Activated CD4-positive, alpha-beta T cell treated with anti-CD3 and anti-CD28 coated beads, Interleukin-10, Interleukin-2, amounts not matched to agents 100 ng/mL and 50 ng/mL, durations not matched to agents 16 hours and 8 hours (primary cell): ENCODE data around the gene LRIG3.
"Not testable (repeated sequence)": the region's sequence is repeated elsewhere in the genome, so short reads cannot be mapped to it uniquely, and the experiment has no call there.

Experiments used
- DNase-seq: peaks from one replicate; pipeline ENCODE4 v3.0.0-alpha.2; 2020

Gene LRIG3

DNA sequence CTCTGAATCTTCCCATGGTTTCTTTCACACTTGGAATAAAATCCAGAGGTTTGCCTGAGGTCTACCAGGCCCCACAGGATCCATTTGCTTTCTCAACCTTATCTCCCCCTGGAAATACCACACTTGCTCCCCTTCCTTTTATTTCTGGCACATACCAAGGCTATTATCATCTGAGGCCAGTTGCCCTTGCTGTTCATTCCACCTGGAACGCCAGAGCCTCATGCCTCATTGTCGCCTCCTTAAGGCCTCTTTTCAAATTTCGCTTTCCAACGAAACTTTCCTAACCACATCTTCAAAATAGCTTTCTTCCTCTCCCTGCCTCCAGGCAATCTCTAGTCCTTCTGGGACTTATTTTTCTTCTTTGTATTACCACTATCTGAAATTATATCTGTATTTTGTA, 11.2 kb upstream of the LRIG3 start:
- DNase-seq: no peak

DNA sequence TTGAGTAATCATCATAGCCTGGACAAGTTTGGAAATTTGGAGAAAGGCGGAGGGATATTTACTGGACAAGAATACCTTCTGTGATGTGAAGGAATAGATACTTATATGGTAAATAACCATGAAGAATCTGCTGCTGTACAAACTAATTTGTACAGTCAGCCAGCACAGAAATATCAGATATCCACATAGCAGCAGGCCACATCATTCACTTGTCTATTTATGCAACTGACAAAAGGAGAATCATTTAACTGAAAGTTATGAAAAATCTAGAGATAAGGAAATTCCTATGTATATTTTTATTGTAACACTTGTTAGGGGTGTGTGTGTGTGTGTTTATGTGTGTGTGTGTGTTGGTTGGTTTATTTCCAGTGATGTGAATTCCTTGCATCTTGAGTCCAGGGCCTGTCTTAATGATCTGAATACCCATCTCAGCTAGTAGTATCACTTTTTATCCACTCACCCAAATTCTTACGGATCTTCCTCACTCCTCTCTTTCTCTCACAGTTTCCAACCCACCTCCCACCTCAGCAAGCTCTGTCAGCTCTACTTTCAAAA, 10.5 kb upstream of the LRIG3 start:
- DNase-seq: no peak

DNA sequence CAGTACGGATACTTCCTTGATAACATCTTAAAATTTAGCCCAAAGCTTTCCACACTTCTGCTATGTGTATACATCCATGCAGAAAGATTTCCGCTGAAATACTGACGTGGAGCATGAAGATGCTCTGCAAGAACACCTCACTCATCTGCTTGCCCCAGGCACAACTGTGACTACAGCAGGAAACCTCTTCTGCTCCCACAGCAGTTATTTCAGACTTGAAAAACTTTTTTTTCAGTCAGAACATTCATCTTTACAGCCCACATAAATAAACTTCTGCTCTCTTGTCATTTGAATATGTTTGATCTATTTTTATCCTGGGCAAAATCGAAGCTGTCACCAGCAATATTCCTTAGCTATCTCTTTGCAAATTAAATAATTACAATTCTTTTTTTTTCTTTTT, 6.8 kb upstream of the LRIG3 start:
- no peak for DNase-seq

DNA sequence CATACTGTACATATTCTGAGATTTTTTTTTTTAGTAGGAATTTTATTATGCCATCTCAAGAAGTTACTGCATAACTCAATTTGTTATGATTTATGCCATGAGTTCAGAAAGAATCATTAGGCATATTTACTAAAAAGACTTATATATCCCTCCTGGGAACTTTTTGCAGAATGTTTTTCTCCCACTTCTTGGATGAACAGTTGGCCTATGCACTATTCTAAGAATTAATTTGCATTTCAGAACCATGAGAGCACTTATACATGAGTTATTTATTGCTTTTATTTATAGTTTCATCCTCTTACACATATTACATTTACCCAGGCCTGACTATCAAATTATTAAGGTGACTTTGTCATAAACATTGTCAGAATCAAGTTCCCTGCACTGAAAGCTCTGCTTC, 6.3 kb upstream of the LRIG3 start:
- DNase-seq: no peak

DNA sequence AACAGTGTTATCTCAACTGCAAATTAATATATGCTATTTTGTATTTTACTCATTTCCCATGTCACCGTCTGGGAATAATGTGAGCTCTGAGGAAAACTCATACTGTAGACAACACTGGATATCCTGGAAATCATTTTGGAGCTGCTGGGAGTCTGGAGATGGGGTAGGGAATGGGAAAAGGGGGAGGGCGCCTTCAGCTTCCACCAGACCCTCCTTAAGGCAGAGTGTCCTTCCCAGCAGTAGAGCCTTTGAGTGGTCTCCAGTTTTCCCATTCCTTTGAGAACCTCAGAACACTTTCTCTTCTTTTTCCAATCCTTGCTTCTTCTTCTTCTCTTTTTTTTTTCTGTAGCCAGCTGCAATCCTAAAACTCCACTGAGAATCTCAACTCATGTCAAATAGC, 5.4 kb upstream of the LRIG3 start:
- no peak for DNase-seq

DNA sequence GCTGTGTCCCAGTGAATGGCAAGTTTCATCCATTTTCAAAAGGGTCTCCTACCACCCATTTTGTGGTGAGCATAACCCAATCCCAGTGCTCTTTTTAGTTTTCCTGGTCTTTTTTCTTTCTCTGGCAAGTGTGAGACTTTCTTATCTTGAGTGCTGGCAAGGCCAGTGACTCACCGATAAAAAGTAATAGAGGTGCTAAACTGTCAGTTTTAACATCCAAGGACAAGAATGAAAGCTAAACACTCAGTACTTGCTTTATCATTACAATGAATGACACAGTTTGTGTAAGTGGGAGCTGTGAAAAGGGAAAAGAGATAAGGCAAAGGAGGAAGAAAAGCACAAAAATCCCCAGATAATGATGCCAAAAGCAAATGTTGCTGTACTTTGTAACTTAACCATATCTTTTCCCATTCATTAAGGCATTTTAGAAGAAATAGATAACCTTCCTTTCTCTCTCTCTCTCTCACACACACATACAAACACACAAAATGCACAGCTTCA, 4.9 kb upstream of the LRIG3 start:
- no peak for DNase-seq

DNA sequence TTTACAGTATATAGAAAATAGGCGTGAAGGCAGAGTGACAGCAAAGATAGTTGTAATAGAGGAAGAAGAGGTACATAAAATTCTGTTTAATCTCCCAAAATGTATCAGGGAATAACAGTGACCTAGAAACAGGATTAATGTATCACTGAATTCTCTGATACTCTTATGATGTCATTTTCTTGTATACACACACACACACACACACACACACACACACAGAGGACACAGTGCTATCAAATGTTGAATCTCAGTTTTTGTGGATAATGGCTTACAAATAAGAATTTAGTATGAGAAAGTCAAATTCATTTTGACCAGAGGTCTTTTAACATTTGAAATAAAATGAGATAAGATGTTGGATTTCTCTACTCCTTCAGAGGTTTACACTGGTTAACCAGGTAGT, 4.3 kb upstream of the LRIG3 start:
- DNase-seq: no peak

DNA sequence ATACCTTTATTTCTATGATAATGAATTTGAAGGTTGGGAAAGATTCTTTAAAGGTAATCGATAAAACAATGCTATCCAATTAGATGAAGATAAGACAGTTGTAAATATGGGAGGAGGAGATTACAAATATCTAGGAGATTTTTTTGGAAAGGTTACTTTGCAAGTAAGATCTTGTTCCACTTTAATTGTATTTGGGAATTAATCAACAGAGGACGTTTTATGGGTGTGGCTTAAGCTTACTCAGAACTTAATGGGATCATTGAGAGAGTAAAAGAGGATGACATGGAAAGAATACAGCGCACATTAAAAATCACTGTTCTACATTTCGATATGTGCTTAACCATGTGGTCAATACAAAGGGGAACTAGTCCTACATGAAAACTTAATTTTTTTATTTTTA, 3.5 kb upstream of the LRIG3 start:
- DNase-seq: no peak

DNA sequence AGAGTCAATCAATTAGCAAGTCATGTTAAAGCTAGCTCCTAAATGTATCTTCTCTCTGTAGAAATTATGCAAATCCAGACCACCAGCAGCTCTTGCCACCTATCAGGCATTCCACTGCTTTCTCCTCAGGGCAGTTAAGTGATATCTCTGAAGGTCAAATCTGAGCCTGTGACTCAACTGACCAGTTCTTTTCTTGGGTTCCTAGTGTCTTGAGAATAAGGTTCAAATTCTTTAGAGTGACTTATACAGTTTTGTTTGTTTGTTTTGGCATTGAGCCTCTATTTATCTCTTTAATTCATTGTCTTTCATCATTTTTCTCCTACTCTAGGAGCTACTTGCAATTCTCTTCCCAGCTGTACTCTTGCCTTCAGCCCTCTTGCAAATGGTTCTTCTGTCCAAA, 2.5 kb upstream of the LRIG3 start:
- no peak for DNase-seq

DNA sequence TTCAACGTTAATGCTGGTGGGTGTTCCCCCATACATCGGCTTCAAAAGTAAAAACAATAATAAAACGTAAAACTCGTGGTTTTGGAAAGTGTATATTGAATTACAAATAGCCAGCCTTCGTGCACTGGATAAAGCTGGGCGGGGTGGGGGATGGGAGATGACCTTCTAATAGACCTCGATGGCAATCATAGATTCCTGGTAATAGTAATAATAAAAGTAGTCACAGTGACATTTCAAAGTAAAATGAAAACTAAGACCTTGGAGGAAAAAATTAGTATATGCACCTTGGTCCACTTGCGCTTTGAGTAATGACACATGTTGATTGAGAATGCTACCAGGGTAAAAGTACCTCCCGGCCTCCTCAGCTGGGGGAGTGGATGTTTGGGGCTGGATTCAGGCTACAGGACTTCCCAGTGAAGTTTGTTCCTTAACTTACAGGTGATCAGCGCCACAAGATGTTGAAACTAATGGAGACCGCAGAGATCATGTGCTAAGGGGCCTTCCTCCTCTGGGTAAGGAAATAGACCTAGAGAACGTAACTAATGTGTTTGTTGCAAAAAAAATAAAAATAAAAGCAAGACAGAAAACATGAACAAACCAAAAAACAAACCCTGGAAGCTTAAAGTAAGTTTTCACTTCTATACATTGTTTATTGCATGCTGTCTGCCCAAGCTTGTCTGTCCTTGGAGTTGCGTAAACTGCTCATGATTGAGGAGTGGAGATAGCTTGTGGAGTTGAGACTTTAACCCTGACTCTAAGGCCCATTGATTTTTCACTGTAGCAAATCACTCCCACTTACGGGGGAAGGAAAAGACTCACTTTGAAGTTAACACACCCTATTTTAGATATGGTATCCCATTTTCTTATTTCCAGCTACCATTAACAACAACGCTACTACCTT, 907 bp upstream of the LRIG3 start:
- DNase-seq: peak; percentile 25

DNA sequence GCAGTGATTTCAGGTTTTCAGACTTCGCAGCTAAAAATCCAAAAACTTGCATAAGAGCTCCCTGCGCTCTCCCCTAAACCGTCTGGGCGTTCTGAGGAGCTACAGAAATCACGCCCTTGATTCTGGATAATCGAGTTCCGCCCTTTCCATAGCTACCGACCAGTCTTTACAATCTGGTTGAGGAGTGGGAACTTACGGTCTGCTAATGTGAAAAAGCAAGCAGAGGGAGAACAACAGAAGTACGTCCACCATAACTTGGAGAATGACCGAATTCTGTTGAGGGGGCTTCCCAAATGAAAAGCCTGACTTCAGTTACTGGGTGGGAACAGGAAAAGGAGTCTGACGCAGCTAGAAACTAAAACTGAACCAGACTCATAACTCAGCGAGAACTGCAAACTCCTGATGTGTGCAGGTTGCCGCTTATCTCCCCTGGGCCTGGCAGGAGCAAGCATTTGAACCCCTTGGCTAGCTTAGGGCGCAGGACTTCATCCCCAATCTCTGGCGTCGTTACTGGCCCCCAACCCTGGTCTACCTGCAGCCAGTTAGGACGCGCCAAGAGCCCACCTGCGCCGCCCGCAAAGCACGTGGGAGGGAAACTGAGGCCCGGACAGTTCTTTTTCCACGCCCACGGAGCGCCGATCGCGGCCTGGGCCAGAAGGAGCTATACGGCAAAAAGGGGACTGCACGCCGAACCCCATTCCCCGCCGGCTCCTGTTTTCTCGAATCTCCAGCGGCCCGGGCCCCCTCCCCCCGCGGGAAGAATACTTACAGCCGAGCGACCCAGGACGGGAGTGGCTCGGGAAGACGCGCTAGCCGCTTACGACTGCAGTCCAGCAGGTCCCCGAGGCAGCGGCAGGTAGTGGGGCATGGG, 838 bp downstream of the LRIG3 start:
- no peak for DNase-seq

DNA sequence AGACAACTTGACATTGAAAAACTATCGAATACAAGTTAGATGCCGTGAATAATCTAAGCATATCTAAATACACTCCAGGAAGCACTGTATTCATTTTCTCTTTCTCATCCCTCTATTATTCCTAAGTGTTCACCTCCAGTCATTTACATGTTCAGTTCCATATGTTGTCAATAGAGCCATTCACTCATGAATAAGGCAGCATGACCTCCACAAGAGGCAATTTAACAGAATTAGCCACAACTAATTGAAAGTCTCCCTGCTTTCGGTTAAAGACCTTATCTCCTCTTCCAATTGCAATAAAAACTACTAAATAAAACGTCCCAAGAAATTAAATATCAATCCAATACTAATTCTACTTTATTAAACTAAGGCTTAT, 1.8 kb downstream of the LRIG3 start:
- no peak for DNase-seq

DNA sequence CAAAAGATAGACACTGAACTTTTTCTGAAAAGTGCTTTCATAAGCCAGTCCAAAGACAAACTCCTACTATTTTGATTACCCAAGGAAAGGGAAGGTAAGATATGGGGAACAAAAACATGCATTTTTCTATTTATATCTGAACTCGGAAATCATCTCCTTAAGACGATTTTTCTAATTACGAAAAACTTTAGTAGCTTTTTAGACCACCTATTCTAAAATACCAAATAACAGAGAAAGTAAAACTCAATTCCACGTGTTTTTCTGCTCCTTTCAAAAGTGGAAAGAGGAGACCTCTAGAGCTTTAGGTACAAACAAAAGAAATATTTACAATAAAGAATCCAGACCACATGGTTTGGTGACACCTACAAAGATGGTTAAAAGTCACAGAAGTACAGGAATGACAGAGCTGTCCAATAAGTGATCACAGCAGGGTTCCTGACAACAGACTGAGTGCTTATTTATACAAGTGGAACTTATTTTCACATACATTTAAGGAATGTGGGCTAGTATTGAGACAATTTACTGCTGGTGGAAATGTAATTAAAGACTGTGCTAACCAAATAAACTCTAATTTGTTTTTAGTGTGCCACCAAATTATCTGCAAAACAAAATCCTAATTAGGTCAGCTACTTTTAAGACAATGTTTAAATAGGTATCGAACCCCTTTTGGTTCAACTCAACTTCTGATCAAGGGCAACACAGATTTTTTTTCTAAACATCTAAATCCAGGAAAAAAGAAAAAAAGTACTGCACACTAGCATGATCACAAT, 2.4 kb downstream of the LRIG3 start:
- no peak for DNase-seq

DNA sequence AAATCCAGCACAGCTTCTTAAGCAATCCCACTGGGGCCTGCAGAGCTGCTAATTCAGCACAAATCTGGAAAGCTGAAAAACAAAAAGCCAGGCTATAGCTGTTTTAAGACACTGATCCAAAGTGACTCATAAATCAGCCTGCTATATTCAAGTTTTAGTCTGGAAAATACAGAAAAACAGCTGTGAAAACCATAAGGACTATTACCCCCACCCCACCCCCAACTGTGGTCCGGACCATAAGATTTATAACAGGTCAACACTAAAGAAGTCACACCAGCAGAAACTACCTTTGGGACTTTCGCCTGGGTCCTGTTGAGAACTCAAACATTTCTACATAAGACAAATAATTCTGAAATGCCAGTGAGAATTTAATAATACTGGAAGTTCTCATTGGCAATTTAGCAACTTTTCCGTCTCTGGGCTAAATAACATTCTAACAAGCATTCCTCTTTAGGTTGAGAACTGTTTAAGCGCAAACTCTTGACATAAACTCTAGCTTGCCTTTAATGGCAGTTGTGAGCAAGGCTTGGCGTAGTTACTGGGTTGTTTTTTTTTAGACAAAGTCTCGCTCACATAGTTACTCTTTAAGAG, 3.3 kb downstream of the LRIG3 start:
- DNase-seq: no peak

DNA sequence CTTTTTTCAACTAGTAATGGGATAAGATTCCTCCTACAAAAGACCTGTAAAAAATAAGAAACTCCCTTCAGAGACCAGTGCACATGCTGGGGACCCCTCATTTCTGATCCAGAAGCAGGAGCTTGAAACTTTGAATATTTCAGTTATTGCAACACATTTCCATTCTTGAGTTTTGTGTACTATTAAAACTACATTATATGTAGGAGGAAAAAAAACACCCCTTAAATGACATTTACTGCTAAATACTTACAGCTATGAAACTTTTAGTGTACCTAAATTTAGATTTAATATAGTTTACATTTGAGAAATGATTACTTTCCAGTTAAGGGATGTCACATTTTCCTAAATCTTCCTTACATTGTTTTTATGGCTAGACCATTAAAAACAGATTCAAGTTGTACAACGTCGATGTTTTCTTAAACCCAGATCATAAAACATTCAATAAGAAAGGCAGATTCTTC, 4.1 kb downstream of the LRIG3 start:
- no peak for DNase-seq

DNA sequence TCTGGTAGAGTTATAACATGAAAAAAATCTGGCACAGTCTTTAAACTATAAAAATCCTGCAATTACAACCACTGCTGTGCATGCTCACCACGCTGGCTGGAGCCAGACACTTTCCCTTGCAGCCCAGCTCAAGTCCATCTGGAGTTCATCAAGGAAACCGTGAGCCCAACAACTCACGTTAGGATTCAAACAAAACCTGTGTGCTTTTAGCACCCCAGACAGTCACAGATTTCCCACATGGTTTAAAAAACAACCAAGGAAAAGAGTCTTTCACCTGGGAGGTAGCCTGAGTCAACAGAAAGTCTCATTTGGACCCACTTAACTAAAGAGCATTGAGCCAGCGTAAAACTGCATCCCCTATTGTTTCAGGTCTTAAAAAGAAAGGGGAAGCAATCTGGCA, 4.7 kb downstream of the LRIG3 start:
- no peak for DNase-seq

DNA sequence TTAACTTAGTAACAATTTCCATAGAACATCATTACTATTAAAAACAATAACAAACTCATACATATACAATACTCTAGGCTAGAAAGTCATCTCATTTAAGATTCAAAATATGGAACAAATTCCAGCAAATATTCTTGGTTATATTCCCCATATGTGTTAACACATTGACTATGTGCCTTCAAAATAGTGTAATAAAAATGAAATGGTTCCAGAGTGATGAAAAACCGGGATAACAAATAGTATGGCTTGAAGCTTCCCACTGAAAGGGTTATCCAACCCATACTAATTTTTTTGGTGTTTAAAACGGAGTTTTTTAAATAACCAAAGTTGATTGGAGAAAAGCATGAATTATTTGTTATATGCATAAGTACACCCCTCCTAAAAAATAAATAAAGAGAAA, 5.3 kb downstream of the LRIG3 start:
- no peak for DNase-seq

DNA sequence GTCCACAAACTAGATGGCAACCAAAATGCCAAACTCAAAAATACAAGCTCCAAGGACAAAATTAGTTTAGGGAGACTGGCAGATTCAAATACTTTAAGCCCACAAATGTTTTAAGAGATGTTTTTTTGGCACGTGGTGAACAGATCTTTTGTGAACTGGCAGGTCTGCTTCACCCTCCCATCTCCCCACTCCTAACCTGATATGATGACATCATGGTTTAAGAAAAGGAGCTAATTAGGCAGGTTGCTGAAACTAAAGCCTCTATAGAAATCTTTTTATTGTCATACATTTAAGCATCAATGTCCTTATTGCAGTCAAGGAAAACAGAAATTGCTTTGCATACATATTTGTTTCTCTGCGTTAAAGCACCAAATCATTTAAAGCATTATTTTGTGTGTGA, 5.8 kb downstream of the LRIG3 start:
- DNase-seq: no peak

DNA sequence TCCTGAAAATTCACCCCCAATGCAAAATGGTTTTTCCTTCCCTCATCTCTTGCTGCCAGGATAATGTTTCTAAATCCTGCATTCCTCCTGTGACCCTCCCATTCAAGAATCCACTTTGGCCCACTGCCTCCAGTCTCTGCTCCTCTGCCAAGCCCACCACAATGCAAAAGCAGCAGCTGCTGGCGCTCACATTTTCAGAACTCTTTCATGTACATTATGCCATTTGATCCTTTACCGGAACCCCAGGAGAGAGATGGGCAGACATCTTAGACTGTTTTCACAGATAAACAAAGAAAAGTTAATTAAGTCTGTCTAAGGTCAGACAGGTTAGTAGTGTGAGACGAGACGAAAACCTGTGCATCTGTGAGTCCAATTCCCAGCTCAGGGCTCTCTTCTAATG, 12.9 kb downstream of the LRIG3 start:
- no peak for DNase-seq

DNA sequence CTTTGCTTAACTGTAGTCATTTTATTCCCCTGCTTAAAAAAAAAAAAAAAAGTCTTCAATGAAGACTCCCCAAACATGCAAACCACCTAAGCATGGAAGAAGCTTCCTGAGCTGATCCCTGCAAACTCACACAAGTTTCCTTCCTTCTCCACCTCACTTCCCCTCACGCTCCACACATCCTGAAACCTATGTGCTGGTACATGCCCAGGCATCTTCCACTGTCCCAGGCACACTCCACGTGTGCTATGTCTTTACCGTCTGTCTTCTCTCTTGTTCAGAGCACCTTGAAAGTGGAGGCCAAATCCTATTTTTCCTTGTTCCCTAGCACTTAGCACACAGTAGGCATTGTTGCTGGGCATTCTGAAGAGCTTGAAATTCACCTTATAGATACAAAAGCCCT, 13.4 kb downstream of the LRIG3 start:
- DNase-seq: no peak

DNA sequence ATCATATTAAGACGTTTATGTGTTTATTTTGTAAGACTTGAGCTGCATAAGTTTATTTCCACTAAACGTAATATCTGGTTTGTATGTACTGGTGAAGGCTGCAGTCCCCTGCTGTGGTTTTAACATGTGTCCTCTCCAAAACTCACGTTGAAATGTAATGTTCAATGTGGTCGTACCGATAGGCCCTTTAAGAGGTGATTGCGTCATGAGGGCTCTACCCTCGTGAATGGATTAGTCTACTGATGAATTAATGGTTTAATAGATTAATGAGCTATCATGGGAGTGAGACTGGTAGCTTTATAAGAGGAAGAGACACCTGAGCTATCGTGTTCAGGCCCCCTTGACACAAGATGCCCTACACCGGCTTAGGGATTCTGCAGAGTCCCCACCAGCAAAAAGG, 14.9 kb downstream of the LRIG3 start:
- DNase-seq: no peak

DNA sequence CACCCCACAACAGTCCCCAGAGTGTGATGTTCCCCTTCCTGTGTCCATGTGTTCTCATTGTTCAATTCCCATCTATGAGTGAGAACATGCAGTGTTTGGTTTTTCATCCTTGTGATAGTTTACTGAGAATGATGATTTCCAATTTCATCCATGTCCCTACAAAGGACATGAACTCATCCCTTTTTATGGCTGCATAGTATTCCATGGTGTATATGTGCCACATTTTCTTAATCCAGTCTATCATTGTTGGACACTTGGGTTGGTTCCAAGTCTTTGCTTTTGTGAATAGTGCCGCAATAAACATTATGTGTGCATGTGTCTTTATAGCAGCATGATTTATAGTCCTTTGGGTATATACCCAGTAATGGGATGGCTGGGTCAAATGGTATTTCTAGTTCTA, 17.6 kb downstream of the LRIG3 start:
- DNase-seq: not testable (repeated sequence)
